Measurements from ENCODE around the gene ISG20.
"Not testable (repeated sequence)": the region's sequence is repeated elsewhere in the genome, so short reads cannot be mapped to it uniquely, and the experiment has no call there.

The ISG20 gene

DNA sequence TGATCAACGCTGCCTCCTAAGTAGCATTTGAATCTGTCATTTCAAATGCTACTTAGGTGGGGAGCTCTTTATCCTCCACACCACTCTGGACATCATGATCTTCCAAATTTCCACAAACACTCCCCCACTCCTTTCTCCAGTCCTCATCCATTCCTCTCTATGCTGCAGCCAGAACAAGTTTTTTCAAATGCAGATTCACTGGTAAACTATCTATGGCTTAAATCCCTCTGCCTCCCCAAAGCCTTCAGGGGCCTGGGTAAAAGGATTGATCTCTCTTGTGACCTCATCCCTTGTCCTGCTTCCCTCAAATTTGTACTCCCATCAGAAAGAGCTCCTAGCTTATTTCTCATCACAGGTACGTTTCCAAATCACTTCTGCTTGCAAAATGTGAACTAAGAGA, 19.0 kb upstream of the ISG20 start:
- no peak for DNase-seq (ENCODE audit: low read depth)

DNA sequence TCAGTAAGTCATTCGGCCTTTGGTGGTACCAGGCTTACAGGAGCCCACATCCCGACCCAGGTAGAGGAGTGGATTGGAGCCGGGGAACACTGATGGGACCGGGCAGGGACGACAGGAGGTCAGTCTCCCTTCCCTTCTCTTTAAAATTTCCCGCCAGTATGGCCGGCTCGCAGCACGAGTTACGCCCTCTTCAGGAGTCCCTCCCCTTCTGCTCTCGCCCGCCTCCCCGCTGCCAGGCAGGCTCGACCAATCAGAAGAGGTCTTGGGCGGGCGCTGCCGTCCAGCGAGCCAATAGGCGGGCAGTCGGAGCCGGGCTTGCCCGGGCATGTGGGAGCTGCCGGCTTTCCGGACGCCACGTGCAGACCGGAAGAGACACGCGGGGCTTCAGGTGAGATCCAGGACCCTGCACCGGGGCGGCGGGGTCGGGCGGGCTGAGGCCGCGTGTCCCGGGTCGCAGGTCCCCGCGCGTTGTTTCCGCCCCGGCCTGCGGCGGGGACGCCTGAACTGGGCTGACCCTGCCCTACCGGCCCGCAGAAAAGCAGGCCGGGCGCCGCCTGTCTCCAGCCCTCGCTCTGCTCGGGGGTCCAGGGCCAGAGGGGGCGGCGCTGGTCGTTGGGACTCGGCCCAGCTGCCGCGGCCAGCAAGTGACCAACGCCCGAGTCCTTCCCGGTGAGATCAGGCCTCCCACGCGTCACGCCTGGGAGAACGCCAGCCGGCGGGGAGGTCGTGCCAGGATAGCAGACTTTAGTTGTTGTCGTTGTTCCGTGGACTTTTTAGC, 17.6 kb upstream of the ISG20 start, which contains the start of gene AEN:
TSS of gene AEN (plus strand) at position 346 of the 778 bp plus-strand sequence. CDS start 4,870 bp downstream, outside the sequence.
- DNase-seq (ENCODE audit: low read depth), result peak; percentile 92

DNA sequence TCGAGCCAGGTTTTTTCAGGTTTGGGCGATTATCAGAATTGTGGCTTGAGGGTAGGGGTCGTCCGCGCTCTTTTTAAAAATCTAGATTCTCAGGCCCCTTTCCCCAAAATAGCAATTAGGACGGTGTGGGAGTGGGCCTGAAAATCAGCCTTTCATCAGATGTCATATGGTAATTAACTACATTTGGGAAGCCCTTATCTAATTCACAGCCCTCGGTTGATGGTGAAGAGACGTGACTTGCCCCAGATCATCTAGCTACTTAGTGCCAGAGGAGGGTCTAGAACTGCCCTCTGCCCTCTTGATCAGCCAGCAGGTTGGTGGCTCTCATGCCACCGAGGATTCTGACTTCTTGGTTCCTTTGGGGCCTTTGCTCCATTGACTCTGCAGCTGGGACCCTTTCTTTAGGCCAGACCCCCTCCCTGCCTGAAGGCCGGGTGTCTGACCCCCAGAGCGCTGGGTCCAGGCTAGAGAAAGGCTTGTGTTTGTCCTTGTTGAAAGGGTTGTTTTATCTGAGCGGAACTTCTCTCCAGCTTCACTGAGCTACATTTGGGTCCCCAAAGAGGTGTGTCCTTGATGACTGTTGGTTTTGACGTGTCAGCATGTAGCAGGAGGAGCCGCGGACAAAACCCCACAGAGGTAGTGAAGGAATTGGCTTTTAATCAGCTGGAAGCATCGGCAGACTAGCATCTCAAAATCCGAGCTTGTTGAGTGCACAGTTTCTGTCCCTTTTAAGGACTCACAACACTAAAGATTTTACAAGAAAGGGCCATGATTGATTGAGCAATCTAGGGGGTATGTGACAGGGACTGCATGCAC, 16.8 kb upstream of the ISG20 start:
- DNase-seq (ENCODE audit: low read depth), result no peak

DNA sequence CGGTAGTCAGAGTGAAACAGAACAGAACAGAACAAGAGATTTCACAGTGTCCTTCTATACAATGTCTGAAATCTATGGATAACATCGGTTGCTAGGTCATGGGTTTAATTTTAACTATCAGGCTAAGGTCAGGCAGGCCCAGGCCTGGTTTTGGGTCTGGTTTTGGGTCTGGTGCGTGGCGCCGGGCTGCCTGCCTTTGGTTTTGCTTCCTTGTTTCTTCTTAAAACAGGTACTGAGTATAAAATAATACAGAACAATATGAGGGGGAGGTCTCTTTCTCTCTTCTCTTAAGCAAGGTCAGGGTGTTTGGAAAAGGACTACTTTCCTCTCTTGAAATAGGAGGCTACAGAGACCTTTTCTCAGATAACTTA, 16.2 kb upstream of the ISG20 start:
- DNase-seq (ENCODE audit: low read depth), result no peak

DNA sequence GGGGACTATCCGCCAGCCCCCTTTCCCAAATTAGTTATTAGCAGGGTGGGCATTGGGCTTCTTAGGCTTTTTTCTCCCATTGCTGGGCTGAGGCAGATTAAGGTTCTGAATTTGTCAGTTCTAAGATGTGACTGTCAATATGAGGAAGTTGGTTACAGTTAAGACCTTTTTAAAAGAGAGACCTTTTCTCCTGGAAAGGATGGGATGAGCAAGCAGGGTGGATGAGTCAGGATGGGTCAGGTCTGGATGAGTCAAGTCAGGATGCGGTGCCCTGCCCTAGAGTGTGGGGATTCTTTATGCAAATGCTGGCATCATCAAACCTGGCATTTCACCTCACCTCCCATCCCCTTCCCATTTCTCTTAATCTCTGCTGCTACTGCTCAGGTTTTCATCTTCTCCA, 15.8 kb upstream of the ISG20 start:
- DNase-seq (ENCODE audit: low read depth), result no peak

DNA sequence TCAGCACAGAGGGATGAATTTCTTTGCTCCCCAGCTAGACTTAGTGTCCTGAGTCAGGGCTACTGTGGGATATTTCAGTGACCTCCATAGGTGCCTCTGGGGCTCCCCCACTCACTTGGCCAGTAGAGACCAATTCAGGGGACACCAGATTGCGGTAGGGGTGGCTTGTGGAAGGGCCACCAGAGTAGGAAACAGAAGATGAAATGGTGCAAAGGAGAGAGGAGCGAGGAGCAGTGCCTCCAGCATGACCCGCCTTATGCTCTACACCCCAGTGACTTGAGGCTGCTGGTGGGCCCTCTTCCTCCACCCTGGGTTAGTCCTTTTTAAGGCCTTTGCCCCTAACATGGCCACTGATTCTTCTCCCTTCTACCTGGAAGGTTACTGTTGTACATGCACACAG, 15.2 kb upstream of the ISG20 start:
- DNase-seq (ENCODE audit: low read depth), result no peak

DNA sequence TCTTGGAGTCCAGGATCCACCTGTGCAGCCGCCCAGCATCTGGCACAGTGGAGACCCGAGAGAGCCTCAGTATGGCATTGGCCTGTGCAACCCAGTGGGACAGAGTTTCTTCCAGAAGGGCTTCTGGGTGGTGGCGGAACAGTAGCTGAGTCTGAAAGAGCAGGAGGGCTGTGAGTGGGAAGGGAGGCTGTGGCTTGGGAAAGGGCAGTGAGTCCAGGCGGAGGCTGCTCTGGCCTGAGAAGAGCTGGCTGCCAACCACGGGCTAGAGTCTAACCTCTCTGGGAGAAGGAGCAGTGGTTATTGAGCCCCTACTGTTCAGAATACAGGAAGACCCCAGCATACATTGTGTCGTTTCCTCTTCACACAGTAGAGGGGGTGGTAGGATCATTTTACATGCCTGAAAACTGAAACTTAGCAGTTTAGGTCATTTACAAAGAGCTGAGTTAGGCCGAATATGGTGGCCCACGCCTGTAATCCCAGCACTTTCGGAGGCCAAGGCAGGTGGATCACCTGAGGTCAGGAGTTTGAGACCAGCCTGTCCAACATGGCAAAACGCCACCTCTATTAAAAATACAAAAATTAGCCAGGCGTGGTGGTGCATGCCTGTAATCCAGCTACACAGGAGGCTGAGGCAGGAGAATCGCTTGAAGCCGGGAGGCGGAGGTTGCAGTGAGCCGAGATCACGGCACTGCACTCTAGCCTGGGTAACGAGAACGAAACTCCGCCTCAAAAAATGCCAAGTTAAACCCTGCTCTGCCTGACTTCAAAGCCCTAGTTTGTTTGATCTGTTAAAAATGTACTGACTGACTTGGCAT, 14.5 kb upstream of the ISG20 start:
- DNase-seq (ENCODE audit: low read depth), result no peak

DNA sequence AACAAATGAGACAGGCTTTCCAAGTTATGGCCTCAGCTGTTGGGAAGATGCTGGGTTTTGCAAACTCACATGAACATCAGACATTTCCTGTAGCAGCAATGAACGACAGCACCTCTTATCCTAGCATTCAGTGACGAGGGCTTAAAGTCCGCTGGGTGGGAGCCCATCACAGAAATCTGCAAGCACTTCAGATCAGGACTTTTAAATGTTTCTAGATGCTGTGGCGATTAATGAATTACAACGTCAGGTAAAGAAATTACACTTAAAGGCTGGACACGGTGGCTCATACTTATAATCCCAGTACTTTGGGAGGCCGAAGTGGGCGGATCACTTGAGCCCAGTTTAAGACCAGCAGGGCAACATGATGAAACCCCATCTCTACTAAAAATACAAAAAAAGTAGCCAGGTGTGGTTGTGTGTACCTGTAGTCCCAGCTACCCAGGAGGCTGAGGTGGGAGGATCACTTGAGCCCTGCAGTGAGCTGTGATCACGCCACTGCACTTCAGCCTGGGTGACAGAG, 13.8 kb upstream of the ISG20 start:
- no peak for DNase-seq (ENCODE audit: low read depth)

DNA sequence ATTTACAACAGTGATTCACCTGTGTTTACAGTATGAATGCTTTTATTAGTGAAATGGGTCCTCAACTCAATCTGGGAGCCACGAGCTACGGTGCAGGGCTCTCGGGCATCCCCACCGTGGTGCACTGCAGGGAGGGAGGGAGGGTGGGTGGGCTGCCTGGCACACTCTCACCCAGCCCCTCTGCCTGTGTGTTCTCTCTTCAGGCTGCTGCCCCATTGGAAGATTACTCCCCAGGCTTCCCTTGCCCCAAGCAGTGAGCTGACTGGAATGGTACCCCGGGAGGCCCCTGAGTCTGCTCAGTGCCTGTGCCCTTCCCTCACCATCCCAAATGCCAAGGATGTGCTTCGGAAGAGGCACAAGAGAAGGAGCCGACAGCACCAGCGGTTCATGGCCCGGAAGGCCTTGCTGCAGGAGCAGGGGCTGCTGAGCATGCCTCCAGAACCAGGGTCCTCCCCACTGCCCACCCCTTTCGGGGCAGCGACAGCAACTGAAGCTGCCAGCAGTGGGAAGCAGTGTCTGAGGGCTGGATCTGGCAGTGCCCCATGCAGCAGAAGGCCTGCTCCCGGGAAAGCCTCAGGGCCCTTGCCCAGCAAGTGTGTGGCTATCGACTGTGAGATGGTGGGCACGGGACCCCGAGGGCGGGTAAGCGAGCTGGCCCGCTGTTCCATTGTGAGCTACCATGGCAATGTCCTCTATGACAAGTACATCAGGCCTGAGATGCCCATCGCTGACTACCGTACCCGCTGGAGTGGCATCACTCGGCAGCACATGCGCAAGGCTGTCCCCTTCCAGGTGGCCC, 12.7 kb upstream of the ISG20 start:
- DNase-seq (ENCODE audit: low read depth), result no peak

DNA sequence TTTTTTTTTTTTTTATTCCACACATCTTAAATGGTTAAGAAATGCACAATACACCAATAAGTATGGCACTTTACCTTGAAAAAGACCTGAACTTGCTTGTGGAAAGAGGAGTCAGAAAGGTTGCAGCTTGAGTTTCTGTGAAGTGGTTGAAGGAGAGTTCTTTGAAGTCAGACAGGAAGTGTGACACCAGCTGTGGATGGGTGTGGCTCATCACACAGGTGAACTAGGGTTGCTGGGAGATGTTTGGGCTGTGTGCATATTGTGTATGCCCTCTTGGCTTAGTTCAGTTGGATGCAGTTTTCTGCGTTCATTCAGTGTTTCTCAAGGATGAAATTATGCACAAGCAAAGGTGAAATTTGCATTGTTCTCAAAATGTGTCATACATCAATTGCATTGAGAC, 11.4 kb upstream of the ISG20 start:
- no peak for DNase-seq (ENCODE audit: low read depth)

DNA sequence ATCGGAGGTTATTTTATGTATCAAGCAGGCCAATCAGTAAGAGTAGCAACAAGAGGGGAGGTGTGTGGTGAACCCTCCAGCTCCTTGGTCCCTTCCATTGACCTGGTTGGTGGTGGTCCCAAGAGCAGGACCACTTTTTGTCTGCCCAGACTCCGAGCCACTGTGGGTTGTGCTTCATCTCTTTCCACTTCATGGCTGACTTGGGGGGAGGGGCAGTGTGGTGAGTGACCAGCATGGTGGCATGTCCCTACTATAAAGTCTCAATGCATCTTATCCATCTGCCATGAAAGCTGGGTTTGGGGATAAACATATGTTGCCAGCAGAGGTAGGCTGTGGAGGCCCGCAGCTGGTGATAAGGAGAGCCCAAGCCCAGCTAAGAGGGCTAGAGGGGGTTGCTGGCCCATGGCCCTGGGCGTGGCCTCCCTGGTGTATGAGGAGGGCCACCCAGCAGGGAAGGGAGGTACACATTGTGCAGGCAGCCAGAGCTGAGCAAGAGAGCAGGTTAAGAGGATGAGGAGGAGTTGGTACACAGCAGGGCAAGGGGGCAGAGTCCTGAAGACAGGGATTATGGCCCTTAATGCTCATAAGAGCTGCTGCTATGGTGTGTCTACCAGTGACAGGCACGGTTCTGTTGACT, 10.7 kb upstream of the ISG20 start:
- no peak for DNase-seq (ENCODE audit: low read depth)

DNA sequence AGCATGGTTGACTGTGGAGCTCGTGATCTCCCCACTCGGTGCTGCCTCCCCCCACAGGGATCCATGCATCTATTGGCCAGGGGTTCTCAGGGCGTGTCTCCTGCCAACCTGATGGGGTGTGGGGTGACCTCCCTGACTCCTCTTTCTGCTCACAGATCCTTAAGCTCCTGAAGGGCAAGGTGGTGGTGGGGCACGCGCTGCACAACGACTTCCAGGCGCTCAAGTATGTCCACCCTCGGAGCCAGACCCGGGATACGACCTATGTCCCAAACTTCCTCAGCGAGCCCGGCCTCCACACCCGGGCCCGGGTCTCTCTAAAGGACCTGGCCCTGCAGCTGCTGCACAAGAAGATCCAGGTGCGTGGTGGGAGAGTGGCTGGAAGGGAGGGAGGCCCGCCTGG, 9.7 kb upstream of the ISG20 start:
- no peak for DNase-seq (ENCODE audit: low read depth)

DNA sequence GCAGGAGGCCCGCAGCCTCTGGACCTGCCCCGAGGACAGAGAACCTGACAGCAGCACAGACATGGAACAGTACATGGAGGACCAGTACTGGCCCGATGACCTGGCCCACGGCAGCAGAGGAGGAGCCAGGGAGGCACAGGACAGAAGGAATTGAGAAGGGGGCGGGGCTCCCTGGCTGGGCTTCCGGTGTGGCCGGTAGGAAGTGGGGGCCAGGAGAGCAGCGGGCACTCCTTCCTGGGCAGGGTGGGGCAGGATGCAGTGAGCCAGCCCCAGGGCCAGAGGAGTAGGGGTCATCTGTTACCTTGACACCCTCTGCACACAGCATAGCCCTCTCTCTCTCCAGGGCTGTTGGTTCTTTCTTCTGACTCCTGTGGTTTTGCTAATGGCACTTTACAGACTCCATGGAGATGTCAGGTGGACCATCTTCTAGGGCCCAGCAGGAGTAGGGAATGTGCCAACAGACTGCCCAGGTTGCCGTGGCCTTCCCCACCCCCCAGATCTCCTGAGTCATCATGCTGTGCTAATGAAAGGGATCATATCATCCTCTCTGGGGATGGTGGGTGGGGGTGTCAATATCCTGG, 8.6 kb upstream of the ISG20 start:
- no peak for DNase-seq (ENCODE audit: low read depth)

DNA sequence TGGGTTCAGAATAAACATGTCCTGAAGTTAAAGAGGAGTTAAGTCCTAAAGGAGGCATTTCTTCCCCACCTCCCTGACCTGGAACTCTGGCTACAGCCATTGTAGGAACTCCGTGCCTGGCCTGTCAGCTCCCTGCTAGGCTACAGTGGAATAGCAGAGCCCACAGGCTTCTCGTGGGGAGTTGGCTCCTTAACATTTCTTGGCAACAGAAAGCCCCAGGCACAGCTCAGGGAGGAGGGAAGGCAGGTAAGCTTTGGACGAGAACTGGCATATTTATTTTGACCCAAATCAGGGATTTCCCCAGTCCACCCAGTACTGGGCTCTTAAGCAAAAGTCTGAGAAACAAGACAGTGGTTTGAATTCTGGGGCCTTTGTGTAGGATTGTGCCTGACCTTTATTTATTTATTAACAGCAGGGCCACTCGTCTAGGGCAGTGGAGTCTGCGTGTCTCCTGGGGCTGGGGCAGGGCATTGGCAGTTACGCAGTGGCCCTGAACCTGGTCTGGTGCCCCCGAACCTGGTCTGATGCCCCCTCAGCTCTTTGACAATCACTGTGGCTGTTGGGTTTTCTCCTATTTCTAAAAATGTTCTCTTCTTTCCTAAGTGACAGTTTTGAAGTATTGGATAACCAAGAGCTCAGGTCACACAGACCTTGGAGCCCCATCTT, 7.9 kb upstream of the ISG20 start:
- DNase-seq (ENCODE audit: low read depth), result no peak

DNA sequence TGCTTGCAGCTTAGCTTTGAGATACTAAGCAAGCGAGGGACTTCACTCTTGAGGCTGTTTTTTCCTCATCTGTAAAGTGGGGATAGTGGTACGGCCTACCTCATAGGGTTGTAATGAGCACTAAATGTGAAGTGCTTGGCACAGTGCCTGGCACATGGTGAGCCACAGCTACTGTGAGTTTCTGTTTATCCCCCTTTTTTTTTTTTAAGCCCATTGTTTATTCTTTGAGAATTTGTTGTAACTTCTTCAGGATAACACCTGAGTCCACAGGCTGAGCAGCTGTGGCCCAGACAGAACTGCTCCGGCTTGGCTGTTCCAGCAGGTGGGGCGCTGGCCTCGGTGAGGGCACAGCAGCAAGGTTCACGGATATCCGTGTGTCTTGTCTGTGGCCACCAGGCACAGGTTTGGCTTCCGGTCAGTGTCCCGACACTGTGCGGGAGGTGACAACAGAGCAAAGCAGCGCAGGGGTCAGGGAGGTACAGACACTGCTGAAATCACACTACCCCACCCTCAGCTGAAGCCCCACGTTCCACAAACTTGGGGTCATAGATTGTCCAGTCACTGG, 7.3 kb upstream of the ISG20 start:
- no peak for DNase-seq (ENCODE audit: low read depth)

DNA sequence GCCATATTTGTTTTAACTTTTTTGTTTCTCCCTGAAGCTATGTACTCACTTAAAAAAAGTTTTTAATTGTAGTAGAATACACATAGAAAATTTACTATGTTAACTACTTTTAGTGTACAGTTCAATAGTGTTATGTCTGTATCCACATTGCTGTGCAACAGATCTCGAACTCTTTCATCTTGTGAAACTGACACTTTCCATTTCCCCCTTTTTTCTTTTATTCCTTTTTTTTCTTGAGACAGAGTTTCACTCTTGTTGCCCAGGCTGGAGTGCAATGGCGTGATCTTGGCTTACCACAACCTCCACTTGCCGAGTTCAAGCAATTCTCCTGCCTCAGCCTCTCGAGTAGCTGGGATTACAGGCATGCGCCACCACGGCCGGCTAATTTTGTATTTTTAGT, 6.0 kb upstream of the ISG20 start:
- DNase-seq (ENCODE audit: low read depth), result not testable (repeated sequence)

DNA sequence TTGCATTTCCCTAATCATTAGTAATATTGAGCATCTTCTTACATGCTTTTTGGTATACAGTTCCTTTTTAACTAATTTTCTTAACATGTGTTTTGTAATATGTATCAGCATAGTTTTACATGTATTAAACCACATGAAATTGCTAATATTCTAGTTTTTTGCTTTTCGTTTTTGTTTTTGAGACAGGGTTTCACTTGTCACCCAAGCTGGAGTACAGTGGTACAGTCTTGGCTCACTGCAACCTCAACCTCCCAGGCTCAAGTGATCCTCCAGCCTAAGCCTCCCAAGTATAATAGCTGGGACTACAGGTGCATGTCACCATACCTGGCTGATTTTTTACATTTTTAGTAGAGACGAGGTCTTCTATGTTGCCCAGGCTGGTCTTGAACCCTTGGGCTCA, 4.4 kb upstream of the ISG20 start:
- no peak for DNase-seq (ENCODE audit: low read depth)

DNA sequence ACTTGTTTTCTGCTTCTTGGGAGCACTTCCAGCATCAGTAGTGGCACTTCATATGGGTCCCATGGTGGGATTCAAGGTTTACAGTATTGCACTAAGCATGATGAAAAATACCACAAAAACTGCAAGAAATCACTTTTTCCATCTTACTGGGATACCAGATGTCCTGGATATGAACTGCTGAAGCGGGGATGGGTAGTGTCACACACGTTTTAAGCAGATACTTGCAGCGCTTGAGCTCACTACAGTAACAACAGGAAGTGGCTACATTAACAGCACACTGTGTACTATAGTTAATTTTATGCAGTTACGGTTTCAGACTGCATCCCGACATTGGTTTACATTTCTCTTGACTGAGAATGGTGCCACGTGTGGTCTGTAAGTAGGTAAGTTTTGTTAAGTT, 3.5 kb upstream of the ISG20 start:
- DNase-seq (ENCODE audit: low read depth), result no peak

DNA sequence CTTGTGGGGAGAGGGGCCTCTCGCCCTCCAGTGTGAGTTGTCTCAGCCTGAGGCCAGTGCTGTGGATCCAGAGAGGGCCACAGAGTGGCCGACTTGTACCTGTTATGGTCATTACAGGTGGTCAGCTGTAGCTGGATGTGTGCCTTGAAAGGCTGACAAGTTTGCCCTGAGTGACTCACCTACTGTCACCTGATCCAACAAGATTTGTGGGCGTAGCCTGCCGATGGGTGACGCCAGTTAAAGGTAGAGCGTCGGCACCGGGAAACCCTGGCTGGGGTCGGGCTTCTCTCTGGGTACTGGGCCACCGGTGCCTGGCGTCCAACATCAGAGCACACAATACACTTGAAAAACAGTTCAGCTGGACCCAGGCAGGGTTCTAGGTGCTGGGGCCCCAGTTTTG, 2.8 kb upstream of the ISG20 start:
- no peak for DNase-seq (ENCODE audit: low read depth)

DNA sequence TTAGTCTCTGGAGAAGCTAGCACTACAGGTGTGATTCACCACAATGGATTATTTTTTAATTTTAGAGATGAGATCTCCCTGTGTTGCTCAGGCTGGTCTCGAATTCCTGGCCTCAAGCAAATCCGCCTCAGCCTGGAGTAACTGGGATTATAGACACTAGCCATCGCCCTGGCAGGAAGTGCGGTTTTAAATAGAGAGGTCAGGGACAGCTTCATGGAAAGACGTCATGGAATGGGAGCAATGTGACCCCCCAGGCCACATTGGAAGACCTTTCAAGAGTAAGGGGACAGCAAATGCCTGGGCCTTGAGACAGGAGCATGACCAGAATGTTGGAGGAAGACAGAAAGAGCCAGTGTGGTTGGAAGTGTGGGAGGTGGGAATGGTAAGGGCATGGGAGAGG, 2.2 kb upstream of the ISG20 start:
- DNase-seq (ENCODE audit: low read depth), result no peak

All from stimulated activated CD8-positive, alpha-beta memory T cell treated with anti-CD3 and anti-CD28 coated beads, Interleukin-4, amount 100 ng/mL, for 24 hours (primary cell).